Measurements from ENCODE around the gene DPAGT1.
"Not testable (repeated sequence)": the region's sequence is repeated elsewhere in the genome, so short reads cannot be mapped to it uniquely, and the experiment has no call there.

Gene DPAGT1

DNA sequence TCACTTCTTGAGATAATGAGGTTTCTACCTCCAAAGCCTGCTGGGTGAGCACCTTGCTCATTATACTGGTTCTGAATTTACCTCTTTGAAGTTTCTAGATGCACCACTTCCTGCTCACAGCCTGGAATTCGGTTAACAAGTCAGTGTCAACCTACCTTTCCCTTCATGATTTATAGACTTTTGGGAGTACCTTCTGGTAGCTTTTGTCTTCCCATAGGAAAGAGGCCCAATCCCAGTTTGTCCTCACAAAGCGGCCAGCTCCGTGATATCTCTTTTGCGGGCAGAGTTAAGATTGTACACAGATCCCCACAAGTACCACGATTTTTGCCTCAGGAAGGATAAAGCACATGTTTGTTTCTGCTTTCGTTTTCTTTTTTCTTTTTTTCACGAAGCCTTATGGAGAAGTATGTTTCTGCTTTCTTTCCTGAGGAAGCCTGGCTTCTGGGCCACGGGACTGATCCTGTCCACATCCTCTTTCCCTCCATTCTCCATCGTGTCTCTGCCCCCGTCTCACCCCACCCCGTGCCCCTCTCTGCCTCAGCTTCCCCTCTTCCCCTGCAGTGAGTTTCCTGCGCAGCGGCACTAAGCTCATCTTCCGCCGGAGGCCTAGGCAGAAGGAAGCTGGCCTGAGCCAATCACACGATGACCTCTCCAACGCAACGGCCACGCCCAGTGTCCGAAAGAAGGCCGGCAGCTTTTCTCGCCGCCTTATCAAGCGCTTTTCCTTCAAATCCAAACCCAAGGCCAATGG, 14.0 kb upstream of the DPAGT1 start:
- DNase-seq, result peak; percentile 37

DNA sequence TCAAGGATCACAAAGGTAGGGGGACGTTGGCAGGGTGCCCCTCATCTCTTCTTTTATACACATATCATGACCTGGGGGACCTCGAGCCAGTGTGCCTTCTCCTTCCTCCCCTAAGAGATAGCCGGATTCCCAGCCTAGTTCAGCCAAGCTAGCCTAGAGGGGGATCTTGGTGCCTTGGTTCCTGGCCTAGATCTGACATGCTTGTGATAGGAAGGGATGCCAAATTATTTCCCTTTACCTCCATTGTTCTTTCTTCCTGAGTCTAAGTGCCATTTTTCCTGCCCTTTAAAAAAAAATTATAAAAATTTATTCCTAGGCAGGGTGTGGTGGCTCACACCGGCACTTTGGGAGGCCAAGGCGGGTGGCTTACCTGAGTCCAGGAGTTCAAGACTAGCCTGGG, 12.7 kb upstream of the DPAGT1 start:
- DNase-seq, result no peak

GRCh38 chr11:119113716-119114115, 12.1 kb upstream of the DPAGT1 start:
- no peak for DNase-seq

DNA sequence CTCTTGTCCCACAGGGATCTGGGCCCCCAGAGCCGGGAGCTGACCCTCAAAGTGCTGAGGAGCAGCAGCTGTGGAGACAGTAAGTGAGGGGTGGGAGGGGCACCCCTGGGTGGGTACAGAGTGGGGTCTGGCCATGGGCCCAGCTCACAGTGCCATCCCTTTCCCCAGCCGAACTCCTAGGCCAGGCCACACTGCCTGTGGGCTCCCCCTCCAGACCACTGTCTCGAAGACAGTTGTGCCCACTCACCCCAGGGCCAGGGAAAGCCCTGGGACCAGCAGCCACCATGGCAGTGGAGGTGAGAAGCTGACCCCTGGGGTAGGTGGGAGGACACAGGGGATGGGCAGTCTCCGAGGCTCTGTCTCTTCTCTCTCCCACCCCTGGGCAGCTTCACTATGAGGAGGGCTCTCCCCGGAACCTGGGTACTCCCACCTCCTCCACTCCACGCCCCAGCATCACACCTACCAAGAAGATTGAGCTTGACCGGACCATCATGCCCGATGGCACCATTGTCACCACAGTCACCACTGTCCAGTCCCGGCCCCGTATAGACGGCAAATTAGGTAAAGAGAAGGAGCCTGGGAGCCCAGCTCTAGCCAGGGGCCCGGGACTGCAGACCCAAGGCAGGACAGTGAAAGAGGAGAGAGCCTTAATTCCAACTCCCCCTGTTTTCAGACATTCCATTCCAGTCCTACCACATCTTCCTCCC, 10.8 kb upstream of the DPAGT1 start:
- no peak for DNase-seq

GRCh38 chr11:119111361-119111925, 9.8 kb upstream of the DPAGT1 start:
- DNase-seq, result no peak

GRCh38 chr11:119110439-119110838, 8.8 kb upstream of the DPAGT1 start:
- DNase-seq, result no peak

DNA sequence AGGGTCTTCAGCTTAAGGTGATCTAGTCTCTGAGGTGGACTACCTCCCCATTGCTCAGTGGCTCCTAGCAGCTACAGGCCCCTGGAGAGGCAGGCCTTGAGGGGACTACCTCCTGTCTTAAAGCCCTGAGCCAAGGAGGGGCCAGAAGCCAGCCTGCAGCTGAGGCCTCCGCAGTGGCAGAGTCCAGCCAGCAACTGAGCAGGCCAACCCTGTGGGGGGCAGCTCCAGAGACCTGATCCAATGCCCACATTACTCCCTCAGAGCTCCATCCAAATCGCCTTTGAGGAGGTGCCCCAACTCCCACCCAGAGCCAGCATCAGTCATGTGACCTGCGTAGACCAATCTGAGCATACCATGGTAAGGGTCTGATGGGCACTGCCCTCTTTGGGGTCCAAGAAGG, 8.2 kb upstream of the DPAGT1 start:
- no peak for DNase-seq

GRCh38 chr11:119108857-119109221, 7.2 kb upstream of the DPAGT1 start:
- no peak for DNase-seq

GRCh38 chr11:119108146-119108856, 6.6 kb upstream of the DPAGT1 start:
- no peak for DNase-seq

GRCh38 chr11:119107538-119108145, 6.0 kb upstream of the DPAGT1 start:
- DNase-seq, result no peak

DNA sequence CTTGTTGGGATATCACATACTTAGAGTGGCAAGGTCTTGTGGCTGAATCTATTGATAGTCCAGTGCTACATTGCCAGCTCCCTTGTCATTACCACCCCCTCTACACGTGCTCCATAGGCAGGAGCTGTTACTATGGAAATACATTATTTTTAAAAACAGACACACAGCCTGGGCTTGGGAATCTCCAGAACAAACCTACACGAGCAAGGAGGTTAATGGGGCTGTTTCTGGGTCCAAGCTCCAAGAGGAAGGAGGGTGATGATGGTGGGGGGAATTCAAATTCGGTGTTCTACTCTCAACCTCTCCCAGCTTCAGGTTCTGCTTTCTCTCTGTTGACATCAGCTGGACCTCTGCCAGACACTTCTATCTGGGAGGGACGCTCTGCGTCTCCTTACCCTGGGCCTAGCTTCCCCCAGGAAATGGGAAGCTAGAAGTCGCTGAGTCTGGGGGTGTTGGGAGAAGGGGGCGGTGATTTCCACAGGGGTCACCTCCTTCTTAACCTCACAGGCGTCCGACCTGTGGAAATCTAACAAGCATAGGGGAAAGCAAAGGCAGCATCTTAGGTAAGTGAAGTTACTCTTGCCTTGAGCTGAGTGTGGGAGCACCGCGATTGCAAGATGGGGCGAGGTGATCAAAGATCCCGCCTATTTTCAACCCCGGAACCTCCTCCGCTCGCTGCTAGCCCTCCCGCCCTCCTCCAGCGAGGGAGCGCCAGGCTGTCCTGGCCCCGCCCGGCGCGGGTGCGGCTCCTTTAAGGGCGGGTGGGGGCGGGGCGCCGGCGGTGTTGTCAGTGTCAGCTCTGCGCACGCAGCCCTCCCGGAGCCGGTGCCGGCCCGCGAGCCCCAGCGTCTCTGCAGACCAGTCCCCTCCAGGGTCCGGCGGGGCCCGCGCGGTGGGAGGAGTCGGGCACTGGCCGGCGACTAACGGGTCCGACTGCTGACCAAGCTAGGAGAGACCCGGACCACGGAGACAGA, 5.2 kb upstream of the DPAGT1 start, which contains the start of gene C2CD2L:
Gene C2CD2L, plus strand, starts transcription at position 781 of the 974 bp plus-strand sequence. CDS start 398 bp downstream, outside the sequence.
- peak; percentile 91 for DNase-seq

GRCh38 chr11:119103793-119104192, 2.1 kb upstream of the DPAGT1 start:
- no peak for DNase-seq

DNA sequence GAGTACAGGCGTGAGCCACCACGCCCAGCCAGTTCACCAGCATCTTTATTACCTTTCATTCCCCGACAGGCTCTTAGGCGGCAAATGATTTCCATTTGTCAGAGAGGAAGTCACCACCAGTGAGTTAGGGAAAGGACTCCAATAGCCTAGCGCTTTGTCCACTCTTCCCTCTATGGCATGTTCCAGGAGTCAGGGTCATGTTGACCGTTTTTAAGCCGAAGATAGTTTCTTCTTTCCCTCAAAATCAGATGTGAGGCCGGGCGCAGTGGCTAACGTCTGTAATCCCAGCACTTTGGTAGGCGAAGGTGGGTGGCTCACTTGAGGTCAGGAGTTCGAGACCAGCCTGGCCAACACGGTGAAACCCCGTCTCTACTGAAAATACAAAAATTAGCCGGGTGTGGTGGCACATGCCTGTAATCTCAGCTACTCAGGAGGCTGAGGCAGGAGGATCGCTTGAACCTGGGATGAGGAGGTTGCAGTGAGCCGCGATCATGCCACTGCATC, 1.6 kb upstream of the DPAGT1 start:
- not testable (repeated sequence) for DNase-seq

GRCh38 chr11:119100994-119101758, 477 bp downstream of the DPAGT1 start:
- no peak for DNase-seq

GRCh38 chr11:119100246-119100970, 1.2 kb downstream of the DPAGT1 start:
- DNase-seq, result no peak

DNA sequence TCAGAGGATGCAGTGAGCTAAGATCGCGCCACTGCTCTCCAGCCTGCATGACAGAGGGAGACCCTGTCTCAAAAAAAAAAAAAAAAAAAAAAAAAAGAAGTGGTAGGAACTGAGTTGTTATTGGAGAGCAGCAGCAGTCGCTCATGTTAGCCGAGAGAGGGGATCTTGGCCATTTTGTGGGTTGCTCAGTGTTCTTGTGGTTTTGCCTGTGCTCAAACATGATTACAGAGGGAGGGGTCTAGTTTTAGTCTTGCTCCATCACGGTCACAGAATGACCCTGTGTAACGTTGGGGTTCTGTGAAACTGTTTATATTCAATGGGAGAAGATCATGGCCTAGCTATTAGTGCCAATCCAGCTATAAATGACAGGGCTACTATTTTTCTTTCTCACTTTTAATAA, 1.9 kb downstream of the DPAGT1 start:
- no peak for DNase-seq

DNA sequence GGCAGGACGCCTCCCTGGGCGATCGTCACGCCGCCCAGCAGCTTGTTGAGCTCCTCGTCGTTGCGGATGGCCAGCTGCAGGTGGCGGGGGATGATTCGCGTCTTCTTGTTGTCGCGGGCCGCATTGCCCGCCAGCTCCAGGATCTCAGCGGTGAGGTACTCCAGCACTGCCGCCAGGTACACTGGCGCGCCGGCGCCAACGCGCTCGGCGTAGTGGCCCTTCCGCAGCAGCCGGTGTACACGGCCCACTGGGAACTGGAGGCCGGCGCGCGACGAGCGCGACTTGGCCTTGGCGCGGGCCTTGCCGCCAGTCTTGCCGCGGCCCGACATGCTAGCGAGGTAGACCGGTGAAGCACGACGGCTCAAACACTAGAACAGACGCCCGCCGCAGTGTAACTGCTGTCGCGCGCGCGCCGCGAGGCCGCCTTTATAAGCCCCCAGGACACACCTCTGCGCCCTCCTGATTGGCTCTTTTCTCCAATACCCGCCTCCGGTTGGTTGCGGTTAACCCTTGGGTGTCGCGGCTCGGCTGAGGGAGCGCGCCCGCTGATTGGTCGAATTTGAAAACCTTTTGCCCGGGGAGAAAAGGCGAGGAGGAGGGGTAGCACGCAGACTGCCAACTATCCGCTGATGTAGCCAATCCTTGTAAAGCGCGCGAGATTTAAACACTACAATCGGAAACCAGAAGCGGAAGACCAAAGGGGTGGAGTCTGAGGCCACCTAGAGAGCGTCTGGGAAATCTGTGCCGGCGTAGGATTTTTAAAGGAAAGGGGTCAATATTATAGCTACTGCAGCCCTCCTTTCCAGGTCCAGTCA, 6.4 kb downstream of the DPAGT1 start:
- peak; percentile 100 for DNase-seq

DNA sequence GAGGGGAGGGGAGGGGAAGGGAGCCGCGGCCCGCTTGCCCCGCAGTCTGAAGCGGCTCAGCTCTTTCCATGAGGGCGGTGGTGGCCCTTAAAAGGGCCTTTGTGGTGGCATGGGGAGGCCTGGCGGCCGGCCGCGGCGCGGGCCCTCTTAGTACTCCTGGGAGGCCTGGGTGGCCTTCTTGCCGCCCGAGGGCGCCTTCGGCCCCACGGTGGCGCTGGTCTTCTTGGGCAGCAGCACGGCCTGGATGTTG, 6.9 kb downstream of the DPAGT1 start:
- DNase-seq, result peak; percentile 79

Data from CD4-positive, alpha-beta T cell treated with Interferon gamma for 1 hour (primary cell).